H7 (cell line): ENCODE data around the gene AK6. TPM values are rescaled to one million over a fixed set of nuclear protein-coding genes. Genes with fewer than 3 reads are reported as not detected.
"Not testable (repeated sequence)": the region's sequence is repeated elsewhere in the genome, so short reads cannot be mapped to it uniquely, and the experiment has no call there.

Experiments
- DNase-seq: peaks from one replicate; pipeline ENCODE4 v3.0.0; 2012
- H3K27me3 ChIP-seq: 2 replicates; pipeline ENCODE4 v1.6.0; 2011; ENCODE audit warnings: mild to moderate bottlenecking, low read length; ENCODE audit not compliant: control insufficient read depth, insufficient read depth
- H3K36me3 ChIP-seq: replicated peaks from 2 replicates; pipeline ENCODE4 v1.5.1; 2011; ENCODE audit warnings: low read length; ENCODE audit not compliant: control insufficient read depth, insufficient read depth
- H3K4me3 ChIP-seq: 2 replicates; pipeline ENCODE4 v1.5.1; 2011; ENCODE audit warnings: low read depth, mild to moderate bottlenecking, control low read depth, low read length, moderate library complexity; ENCODE audit not compliant: insufficient read depth
- total RNA-seq: library from RNA; depleted of rRNA; stranded (reverse); fragments of >200 nt; shearing (Covaris generic); gene quantifications from 2 replicates; pipeline ENCODE4 v1.2.3, GENCODE V29; 2014

AK6 gene
- total RNA-seq, 1 experiment from 2014 or later = 34.2 TPM

GRCh38 chr5:69364850-69365249, 4.5 kb downstream of the AK6 start:
- Histone ChIP-seq H3K36me3 (peaks cover 7% of the 10 kb centered on the region), H3K4me3 (no peak overlapping the region)
- DNase-seq = no peak

GRCh38 chr5:69364414-69364813, 4.9 kb downstream of the AK6 start:
- no peak overlapping the region for H3K4me3 ChIP-seq
- DNase-seq = no peak
- peaks cover 7% of the 10 kb centered on the region for H3K36me3 ChIP-seq
- no peaks in the 10 kb centered on the region for H3K27me3 ChIP-seq

More at GRCh38 chr5:69364850-69365249, 4.5 kb downstream of the AK6 start:
- no peaks in the 10 kb centered on the region for H3K27me3 ChIP-seq

GRCh38 chr5:69360442-69360841, 8.9 kb downstream of the AK6 start:
- DNase-seq = no peak
- Histone ChIP-seq H3K36me3 (peaks cover 4% of the 10 kb centered on the region), H3K4me3 (no peak overlapping the region), H3K27me3 (no peaks in the 10 kb centered on the region)

- H3K36me3 ChIP-seq = no peaks in the 10 kb centered on the region
- no peak for DNase-seq
- H3K27me3 ChIP-seq = no peaks in the 10 kb centered on the region
- no peak overlapping the region for H3K4me3 ChIP-seq
Measured at GRCh38 chr5:69359699-69360098, 9.6 kb downstream of the AK6 start.

- Histone ChIP-seq H3K27me3 (no peaks in the 10 kb centered on the region), H3K4me3 (no peak overlapping the region), H3K36me3 (no peaks in the 10 kb centered on the region; the same call in 1 of the 2 replicates)
- DNase-seq = no peak
Measured at GRCh38 chr5:69350664-69351063, 18.7 kb downstream of the AK6 start.

GRCh38 chr5:69343083-69343482, 26.2 kb downstream of the AK6 start:
- Histone ChIP-seq H3K4me3 (no peak overlapping the region), H3K27me3 (no peaks in the 10 kb centered on the region), H3K36me3 (no peaks in the 10 kb centered on the region)
- DNase-seq = no peak

- DNase-seq = no peak
- H3K27me3 ChIP-seq = no peaks in the 10 kb centered on the region
- no peak overlapping the region for H3K4me3 ChIP-seq
- no peaks in the 10 kb centered on the region for H3K36me3 ChIP-seq
Measured at GRCh38 chr5:69341520-69342161, 27.7 kb downstream of the AK6 start.

- DNase-seq = no peak
- Histone ChIP-seq H3K27me3 (no peaks in the 10 kb centered on the region), H3K4me3 (no peak overlapping the region), H3K36me3 (no peaks in the 10 kb centered on the region)
Measured at GRCh38 chr5:69335341-69335935, 33.9 kb downstream of the AK6 start.

GRCh38 chr5:69334793-69335268, 34.5 kb downstream of the AK6 start:
- Histone ChIP-seq H3K27me3 (no peaks in the 10 kb centered on the region), H3K36me3 (no peaks in the 10 kb centered on the region), H3K4me3 (no peak overlapping the region)
- peak; percentile 82 for DNase-seq

GRCh38 chr5:69333668-69334315, 35.5 kb downstream of the AK6 start:
- not testable (repeated sequence) for H3K36me3 ChIP-seq, H3K27me3 ChIP-seq, H3K4me3 ChIP-seq, DNase-seq

GRCh38 chr5:69331528-69332445, 37.5 kb downstream of the AK6 start:
- Histone ChIP-seq H3K36me3 (no peaks in the 10 kb centered on the region), H3K4me3 (no peak overlapping the region), H3K27me3 (no peaks in the 10 kb centered on the region)
- peak; percentile 47 for DNase-seq

- H3K36me3 ChIP-seq = no peaks in the 10 kb centered on the region
- H3K27me3 ChIP-seq = no peaks in the 10 kb centered on the region
- H3K4me3 ChIP-seq = no peak overlapping the region
- no peak for DNase-seq
Measured at GRCh38 chr5:69329905-69330489, 39.3 kb downstream of the AK6 start.

- Histone ChIP-seq H3K36me3 (no peaks in the 10 kb centered on the region), H3K27me3 (no peaks in the 10 kb centered on the region), H3K4me3 (no peak overlapping the region)
- DNase-seq = no peak
Measured at GRCh38 chr5:69326365-69326764, 43.0 kb downstream of the AK6 start.

GRCh38 chr5:69317391-69317790, 51.9 kb downstream of the AK6 start:
- DNase-seq = no peak
- no peaks in the 10 kb centered on the region for H3K27me3 ChIP-seq

More at GRCh38 chr5:69317391-69317790, 51.9 kb downstream of the AK6 start:
- no peaks in the 10 kb centered on the region; the same call in 1 of the 2 replicates for H3K36me3 ChIP-seq
- no peak overlapping the region for H3K4me3 ChIP-seq
